Measurements from ENCODE around the gene FAM149A. TPM values are rescaled to one million over a fixed set of nuclear protein-coding genes. Genes with fewer than 3 reads are reported as not detected.

Gene FAM149A
- total and polyA plus RNA-seq, 10 of the 15 experiments (the other 5 are each of a cell fraction or from before 2014, with no cell fraction given) = 0.38 to 1.9 (median 0.99) TPM

DNA sequence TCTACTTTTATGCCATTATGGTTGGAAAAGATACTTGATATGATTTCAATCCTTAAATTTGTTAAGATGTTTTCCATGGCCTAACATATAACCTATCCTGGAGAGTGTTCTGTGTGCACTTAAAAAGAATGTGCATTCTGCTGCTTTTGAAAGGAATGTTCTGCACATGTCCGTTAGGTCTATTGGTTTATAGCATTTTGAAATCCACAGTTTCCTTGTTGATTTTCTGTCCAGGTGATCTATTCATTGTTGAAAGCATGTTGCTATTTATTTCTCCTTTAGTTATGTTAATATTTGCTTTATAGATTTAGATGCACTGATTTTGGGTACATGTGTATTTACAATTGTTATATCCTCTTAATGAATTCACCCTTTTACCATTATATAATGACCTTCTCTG, 117.1 kb downstream of the FAM149A start:
- RAD21 ChIA-PET (ENCODE audit: unreplicated experiment) = no interaction called here
- intact Hi-C loops (cut with micrococcal nuclease; ENCODE audit: unreplicated experiment) = no loop called here
- Histone ChIP-seq H3K9me3 (replicated peaks; ENCODE audit: control insufficient read depth, insufficient read depth, low read length) (no peaks in the 10 kb centered on the region), H3K9ac (ENCODE audit: control insufficient read depth, insufficient read depth, low read length) (no peak overlapping the region), H3K4me1 (ENCODE audit: control insufficient read depth, insufficient read depth, low read length) (no peaks in the 10 kb centered on the region), H3K36me3 (ENCODE audit: control insufficient read depth in 2 of 2, insufficient read depth in 2 of 2, low read length in 1 of 2) (no peaks in the 10 kb centered on the region), H3K4me2 (ENCODE audit: control insufficient read depth, insufficient read depth) (no peak overlapping the region), H3K4me3 (no peak overlapping the region), H2AFZ (ENCODE audit: control insufficient read depth, low read depth, low read length) (no peak overlapping the region), H3K79me2 (ENCODE audit: control insufficient read depth, insufficient read depth, low read length) (no peaks in the 10 kb centered on the region), H3K27ac (ENCODE audit: control insufficient read depth, insufficient read depth) (no peak overlapping the region), H4K20me1 (ENCODE audit: control insufficient read depth, insufficient read depth) (no peaks in the 10 kb centered on the region), H3K27me3 (replicated peaks in 1 of 2; ENCODE audit: control insufficient read depth in 2 of 2, insufficient read depth in 2 of 2, low read length in 1 of 2) (no peaks in the 10 kb centered on the region)
- ATAC-seq = no peak
- TF ChIP-seq BHLHE40 (IDR thresholded peaks at IDR 0.05; ENCODE audit: borderline replicate concordance in 1 of 2, low read depth in 2 of 2, low read length in 1 of 2) (no peak), SREBF1 (IDR thresholded peaks at IDR 0.05; ENCODE audit: low read length) (no peak), ZNF217 (IDR thresholded peaks at IDR 0.05) (no peak), SMC3 (IDR thresholded peaks at IDR 0.05; ENCODE audit: borderline replicate concordance, low read length) (no peak), STAT1 (conservative IDR thresholded peaks at IDR 0.05) (no peak), ZNF384 (IDR thresholded peaks at IDR 0.05; ENCODE audit: borderline replicate concordance, low read depth, low read length) (no peak), POLR2AphosphoS2 (IDR thresholded peaks at IDR 0.05; ENCODE audit: low read depth, low read length) (no peak), LARP7 (IDR thresholded peaks at IDR 0.05) (no peak), WRNIP1 (IDR thresholded peaks at IDR 0.05; ENCODE audit: borderline replicate concordance, low read depth, low read length) (no peak), MLLT1 (IDR thresholded peaks at IDR 0.05) (no peak), RAD51 (IDR thresholded peaks at IDR 0.05) (no peak), SUPT20H (IDR thresholded peaks at IDR 0.05; ENCODE audit: borderline replicate concordance, control insufficient read depth, low read depth, low read length) (no peak), SRF (IDR thresholded peaks at IDR 0.05; ENCODE audit: low read depth in 2 of 2, low read length in 2 of 2) (no peak), NR2F1 (conservative IDR thresholded peaks at IDR 0.05) (no peak)
- TF ChIP-seq, protein P1, sequence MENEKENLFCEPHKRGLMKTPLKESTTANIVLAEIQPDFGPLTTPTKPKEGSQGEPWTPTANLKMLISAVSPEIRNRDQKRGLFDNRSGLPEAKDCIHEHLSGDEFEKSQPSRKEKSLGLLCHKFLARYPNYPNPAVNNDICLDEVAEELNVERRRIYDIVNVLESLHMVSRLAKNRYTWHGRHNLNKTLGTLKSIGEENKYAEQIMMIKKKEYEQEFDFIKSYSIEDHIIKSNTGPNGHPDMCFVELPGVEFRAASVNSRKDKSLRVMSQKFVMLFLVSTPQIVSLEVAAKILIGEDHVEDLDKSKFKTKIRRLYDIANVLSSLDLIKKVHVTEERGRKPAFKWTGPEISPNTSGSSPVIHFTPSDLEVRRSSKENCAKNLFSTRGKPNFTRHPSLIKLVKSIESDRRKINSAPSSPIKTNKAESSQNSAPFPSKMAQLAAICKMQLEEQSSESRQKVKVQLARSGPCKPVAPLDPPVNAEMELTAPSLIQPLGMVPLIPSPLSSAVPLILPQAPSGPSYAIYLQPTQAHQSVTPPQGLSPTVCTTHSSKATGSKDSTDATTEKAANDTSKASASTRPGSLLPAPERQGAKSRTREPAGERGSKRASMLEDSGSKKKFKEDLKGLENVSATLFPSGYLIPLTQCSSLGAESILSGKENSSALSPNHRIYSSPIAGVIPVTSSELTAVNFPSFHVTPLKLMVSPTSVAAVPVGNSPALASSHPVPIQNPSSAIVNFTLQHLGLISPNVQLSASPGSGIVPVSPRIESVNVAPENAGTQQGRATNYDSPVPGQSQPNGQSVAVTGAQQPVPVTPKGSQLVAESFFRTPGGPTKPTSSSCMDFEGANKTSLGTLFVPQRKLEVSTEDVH (IDR thresholded peaks at IDR 0.05; ENCODE audit: low read depth, partially characterized antibody) = no peak
- TF ChIP-seq, protein P2, sequence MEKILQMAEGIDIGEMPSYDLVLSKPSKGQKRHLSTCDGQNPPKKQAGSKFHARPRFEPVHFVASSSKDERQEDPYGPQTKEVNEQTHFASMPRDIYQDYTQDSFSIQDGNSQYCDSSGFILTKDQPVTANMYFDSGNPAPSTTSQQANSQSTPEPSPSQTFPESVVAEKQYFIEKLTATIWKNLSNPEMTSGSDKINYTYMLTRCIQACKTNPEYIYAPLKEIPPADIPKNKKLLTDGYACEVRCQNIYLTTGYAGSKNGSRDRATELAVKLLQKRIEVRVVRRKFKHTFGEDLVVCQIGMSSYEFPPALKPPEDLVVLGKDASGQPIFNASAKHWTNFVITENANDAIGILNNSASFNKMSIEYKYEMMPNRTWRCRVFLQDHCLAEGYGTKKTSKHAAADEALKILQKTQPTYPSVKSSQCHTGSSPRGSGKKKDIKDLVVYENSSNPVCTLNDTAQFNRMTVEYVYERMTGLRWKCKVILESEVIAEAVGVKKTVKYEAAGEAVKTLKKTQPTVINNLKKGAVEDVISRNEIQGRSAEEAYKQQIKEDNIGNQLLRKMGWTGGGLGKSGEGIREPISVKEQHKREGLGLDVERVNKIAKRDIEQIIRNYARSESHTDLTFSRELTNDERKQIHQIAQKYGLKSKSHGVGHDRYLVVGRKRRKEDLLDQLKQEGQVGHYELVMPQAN (conservative IDR thresholded peaks at IDR 0.05) = no peak
- no peak for DNase-seq (ENCODE audit: low read depth, low spot score)
- no peak for FAIRE-seq
- BruUV-seq (replicated peaks) = no TSS peak
- in situ Hi-C loops (cut with MboI) = no loop called here
- 82% methylated on average over 1 of the region's 1 CpG for WGBS (ENCODE audit: insufficient coverage, insufficient replicate concordance, low lambda C conversion rate, missing lambda C conversion rate)
- POLR2A ChIA-PET = no interaction called here
- CTCF ChIA-PET = no interaction called here
- SMC1A ChIA-PET (ENCODE audit: uncharacterized antibody, unreplicated experiment) = no interaction called here

Measured in GM12878 (cell line).